ENCODE measurements around the gene HOXA5.

The HOXA5 gene

DNA sequence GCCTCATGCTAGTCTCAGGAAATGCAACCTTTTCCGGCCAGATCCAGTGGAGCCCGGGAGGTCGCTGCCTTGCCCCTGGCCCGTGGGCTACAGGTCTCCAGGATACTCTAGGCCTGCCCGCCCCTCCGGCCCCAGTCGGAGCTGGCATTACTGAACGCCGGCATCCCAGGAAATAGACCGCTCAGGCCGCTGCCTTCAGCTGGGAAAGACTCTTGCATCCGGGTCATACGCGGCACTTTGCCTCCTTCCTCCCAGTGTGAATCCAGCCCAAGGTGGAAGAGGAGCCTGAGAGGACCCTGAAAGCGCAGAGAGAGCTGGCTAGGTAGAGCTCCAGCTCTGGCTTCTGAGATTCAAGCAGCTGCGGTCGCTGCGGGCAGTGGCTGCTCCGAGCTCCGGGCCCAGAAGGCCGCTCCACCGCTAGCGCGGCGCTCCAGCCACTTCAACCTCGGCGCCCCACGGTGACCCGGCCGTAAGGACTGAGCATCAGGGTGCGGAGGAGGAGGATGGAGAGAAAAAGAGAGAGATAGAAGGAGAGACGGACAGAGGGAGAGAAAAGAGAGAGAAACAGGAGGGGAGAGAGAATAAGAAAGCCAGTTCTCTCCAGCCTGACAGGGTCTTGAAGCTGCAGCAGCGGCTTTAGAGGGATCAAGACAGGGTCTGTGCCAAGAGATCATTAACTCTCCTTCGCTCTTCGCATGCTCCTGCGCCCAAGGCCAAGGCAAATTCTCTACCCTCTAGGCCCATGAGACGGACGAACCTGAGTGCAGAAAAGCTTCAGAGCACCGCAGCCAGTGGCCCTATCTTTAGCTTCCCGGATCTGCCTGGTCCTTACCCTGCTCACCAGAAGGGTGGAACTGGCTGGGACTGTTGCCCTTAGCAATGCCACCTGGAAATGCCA lies 32.4 kb upstream of the HOXA5 start (continued):
- TF ChIP-seq, protein P1, sequence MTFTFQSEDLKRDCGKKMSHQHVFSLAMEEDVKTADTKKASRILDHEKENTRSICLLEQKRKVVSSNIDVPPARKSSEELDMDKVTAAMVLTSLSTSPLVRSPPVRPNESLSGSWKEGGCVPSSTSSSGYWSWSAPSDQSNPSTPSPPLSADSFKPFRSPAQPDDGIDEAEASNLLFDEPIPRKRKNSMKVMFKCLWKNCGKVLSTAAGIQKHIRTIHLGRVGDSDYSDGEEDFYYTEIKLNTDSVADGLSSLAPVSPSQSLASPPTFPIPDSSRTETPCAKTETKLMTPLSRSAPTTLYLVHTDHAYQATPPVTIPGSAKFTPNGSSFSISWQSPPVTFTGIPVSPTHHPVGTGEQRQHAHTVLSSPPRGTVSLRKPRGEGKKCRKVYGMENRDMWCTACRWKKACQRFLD (tag by site-specific recombination; IDR thresholded peaks at IDR 0.05), result no peak
- TF ChIP-seq, protein P2, sequence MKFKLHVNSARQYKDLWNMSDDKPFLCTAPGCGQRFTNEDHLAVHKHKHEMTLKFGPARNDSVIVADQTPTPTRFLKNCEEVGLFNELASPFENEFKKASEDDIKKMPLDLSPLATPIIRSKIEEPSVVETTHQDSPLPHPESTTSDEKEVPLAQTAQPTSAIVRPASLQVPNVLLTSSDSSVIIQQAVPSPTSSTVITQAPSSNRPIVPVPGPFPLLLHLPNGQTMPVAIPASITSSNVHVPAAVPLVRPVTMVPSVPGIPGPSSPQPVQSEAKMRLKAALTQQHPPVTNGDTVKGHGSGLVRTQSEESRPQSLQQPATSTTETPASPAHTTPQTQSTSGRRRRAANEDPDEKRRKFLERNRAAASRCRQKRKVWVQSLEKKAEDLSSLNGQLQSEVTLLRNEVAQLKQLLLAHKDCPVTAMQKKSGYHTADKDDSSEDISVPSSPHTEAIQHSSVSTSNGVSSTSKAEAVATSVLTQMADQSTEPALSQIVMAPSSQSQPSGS (tag by site-specific recombination; IDR thresholded peaks at IDR 0.05; ENCODE audit: low read depth), result no peak
- TF ChIP-seq TCF7L2 (IDR thresholded peaks at IDR 0.05; ENCODE audit: borderline replicate concordance, low read depth, low read length) (no peak), GFI1B (tag by site-specific recombination; IDR thresholded peaks at IDR 0.05) (no peak), REPIN1 (tag by site-specific recombination; IDR thresholded peaks at IDR 0.05; ENCODE audit: low read depth) (no peak), ZNF214 (tag by site-specific recombination; IDR thresholded peaks at IDR 0.05; ENCODE audit: borderline replicate concordance) (no peak), ZNF292 (tag by site-specific recombination; IDR thresholded peaks at IDR 0.05; ENCODE audit: borderline replicate concordance, low read depth) (no peak), ZIC2 (tag by site-specific recombination; IDR thresholded peaks at IDR 0.05) (0 out of 2 replicates have a peak, but pooled peaks have one; percentile 18), ZNF404 (tag by site-specific recombination; IDR thresholded peaks at IDR 0.05) (no peak), ZFHX2 (tag by site-specific recombination; conservative IDR thresholded peaks at IDR 0.05) (no peak), KLF10 (tag by site-specific recombination; IDR thresholded peaks at IDR 0.05) (no peak), ZNF426 (tag by site-specific recombination; IDR thresholded peaks at IDR 0.05) (no peak), IKZF3 (tag by site-specific recombination; IDR thresholded peaks at IDR 0.05) (no peak), ZNF514 (tag by site-specific recombination; IDR thresholded peaks at IDR 0.05) (no peak), ZNF654 (tag by site-specific recombination; IDR thresholded peaks at IDR 0.05; ENCODE audit: low read depth) (no peak), ZNF596 (tag by site-specific recombination; IDR thresholded peaks at IDR 0.05) (peak; percentile 55; the same call in 1 of the 2 replicates), SALL2 (tag by site-specific recombination; IDR thresholded peaks at IDR 0.05; ENCODE audit: borderline replicate concordance) (no peak), ZNF600 (tag by site-specific recombination; IDR thresholded peaks at IDR 0.05) (no peak), ZNF114 (tag by site-specific recombination; IDR thresholded peaks at IDR 0.05) (no peak), ZNF555 (tag by site-specific recombination; conservative IDR thresholded peaks at IDR 0.05) (no peak), PRDM1 (tag by site-specific recombination; IDR thresholded peaks at IDR 0.05) (no peak), ZNF585B (tag by site-specific recombination; IDR thresholded peaks at IDR 0.05) (no peak), ZNF629 (tag by site-specific recombination; IDR thresholded peaks at IDR 0.05) (no peak), MYNN (tag by site-specific recombination; IDR thresholded peaks at IDR 0.05; ENCODE audit: borderline replicate concordance) (no peak), ZSCAN30 (tag by site-specific recombination; IDR thresholded peaks at IDR 0.05) (no peak)
- TF ChIP-seq, protein P3, sequence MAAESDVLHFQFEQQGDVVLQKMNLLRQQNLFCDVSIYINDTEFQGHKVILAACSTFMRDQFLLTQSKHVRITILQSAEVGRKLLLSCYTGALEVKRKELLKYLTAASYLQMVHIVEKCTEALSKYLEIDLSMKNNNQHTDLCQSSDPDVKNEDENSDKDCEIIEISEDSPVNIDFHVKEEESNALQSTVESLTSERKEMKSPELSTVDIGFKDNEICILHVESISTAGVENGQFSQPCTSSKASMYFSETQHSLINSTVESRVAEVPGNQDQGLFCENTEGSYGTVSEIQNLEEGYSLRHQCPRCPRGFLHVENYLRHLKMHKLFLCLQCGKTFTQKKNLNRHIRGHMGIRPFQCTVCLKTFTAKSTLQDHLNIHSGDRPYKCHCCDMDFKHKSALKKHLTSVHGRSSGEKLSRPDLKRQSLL (tag by site-specific recombination; IDR thresholded peaks at IDR 0.05), result 0 out of 2 replicates have a peak, but pooled peaks have one; percentile 10
- TF ChIP-seq, protein P4, sequence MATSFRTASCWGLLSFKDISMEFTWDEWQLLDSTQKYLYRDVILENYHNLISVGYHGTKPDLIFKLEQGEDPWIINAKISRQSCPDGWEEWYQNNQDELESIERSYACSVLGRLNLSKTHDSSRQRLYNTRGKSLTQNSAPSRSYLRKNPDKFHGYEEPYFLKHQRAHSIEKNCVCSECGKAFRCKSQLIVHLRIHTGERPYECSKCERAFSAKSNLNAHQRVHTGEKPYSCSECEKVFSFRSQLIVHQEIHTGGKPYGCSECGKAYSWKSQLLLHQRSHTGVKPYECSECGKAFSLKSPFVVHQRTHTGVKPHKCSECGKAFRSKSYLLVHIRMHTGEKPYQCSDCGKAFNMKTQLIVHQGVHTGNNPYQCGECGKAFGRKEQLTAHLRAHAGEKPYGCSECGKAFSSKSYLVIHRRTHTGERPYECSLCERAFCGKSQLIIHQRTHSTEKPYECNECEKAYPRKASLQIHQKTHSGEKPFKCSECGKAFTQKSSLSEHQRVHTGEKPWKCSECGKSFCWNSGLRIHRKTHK (tag by site-specific recombination; IDR thresholded peaks at IDR 0.05), result no peak
- TF ChIP-seq, protein P5, sequence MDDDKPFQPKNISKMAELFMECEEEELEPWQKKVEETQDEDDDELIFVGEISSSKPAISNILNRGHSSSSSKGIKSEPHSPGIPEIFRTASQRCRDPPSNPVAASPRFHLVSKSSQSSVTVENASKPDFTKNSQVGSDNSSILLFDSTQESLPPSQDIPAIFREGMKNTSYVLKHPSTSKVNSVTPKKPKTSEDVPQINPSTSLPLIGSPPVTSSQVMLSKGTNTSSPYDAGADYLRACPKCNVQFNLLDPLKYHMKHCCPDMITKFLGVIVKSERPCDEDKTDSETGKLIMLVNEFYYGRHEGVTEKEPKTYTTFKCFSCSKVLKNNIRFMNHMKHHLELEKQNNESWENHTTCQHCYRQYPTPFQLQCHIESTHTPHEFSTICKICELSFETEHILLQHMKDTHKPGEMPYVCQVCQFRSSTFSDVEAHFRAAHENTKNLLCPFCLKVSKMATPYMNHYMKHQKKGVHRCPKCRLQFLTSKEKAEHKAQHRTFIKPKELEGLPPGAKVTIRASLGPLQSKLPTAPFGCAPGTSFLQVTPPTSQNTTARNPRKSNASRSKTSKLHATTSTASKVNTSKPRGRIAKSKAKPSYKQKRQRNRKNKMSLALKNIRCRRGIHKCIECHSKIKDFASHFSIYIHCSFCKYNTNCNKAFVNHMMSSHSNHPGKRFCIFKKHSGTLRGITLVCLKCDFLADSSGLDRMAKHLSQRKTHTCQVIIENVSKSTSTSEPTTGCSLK (tag by site-specific recombination; IDR thresholded peaks at IDR 0.05), result no peak
